ENCODE data around the gene PCDHGB3.

Gene PCDHGB3

DNA sequence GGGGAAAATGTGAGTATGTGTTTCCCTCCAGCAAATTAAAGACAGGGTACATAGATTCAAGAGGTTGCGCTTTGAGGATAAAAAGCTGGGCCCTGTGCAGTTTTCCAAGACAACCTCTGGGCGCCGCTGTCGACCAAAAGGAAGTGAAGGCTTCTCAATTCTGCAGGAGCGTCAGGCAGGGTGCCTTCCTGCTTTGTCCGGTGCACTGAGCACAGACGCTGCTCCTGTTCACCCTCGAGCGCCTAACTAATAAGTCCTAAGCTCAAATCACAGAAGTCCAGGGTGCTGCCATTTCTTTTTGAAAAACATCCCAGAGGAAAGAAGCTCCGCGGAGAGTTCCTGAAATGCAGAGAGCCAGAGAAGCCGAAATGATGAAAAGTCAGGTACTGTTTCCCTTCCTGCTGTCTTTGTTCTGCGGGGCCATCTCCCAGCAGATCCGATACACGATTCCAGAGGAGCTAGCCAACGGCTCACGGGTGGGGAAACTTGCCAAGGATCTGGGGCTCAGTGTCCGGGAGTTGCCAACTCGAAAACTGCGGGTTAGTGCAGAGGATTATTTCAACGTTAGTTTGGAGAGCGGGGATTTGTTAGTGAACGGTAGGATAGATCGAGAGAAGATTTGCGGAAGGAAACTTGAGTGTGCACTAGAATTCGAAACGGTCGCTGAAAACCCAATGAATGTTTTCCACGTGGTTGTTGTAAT lies 20.0 kb upstream of the PCDHGB3 start, which contains the start of gene PCDHGB1:
PCDHGB1 (plus strand) TSS at position 183 of the 703 bp plus-strand sequence; CDS start at position 345, 162 bp downstream.
- Histone ChIP-seq H3K36me3 (ENCODE audit: control insufficient read depth, insufficient read depth, low read length) (no peaks in the 10 kb centered on the region), H3K27me3 (replicated peaks; ENCODE audit: control insufficient read depth, insufficient read depth, low read length) (no peaks in the 10 kb centered on the region), H3K4me3 (replicated peaks; ENCODE audit: low read depth, low read length) (peak within 1 kb of the TSS; percentile 58)
- TF ChIP-seq, protein P1, sequence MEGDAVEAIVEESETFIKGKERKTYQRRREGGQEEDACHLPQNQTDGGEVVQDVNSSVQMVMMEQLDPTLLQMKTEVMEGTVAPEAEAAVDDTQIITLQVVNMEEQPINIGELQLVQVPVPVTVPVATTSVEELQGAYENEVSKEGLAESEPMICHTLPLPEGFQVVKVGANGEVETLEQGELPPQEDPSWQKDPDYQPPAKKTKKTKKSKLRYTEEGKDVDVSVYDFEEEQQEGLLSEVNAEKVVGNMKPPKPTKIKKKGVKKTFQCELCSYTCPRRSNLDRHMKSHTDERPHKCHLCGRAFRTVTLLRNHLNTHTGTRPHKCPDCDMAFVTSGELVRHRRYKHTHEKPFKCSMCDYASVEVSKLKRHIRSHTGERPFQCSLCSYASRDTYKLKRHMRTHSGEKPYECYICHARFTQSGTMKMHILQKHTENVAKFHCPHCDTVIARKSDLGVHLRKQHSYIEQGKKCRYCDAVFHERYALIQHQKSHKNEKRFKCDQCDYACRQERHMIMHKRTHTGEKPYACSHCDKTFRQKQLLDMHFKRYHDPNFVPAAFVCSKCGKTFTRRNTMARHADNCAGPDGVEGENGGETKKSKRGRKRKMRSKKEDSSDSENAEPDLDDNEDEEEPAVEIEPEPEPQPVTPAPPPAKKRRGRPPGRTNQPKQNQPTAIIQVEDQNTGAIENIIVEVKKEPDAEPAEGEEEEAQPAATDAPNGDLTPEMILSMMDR (IDR thresholded peaks at IDR 0.05; ENCODE audit: insufficient read depth, low read length, poor library complexity, severe bottlenecking) = peak; percentile 72
- DNase-seq (ENCODE audit: extremely low read depth, insufficient read length) = no peak

DNA sequence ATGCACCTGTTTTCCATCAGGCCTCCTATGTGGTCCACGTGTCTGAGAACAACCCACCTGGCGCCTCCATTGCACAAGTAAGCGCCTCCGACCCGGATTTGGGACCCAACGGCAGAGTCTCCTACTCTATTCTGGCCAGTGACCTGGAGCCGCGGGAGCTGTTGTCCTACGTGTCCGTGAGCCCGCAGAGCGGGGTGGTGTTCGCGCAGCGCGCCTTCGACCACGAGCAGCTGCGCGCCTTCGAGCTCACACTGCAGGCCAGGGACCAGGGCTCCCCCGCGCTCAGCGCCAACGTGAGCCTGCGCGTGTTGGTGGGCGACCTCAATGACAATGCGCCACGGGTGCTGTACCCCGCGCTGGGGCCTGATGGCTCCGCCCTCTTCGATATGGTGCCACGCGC lies 18.5 kb upstream of the PCDHGB3 start:
- TF ChIP-seq, protein P1 (IDR thresholded peaks at IDR 0.05; ENCODE audit: insufficient read depth, low read length, poor library complexity, severe bottlenecking) = no peak
- Histone ChIP-seq H3K4me3 (replicated peaks; ENCODE audit: low read depth, low read length) (no peak overlapping the region), H3K36me3 (ENCODE audit: control insufficient read depth, insufficient read depth, low read length) (no peaks in the 10 kb centered on the region), H3K27me3 (replicated peaks; ENCODE audit: control insufficient read depth, insufficient read depth, low read length) (no peaks in the 10 kb centered on the region)
- DNase-seq (ENCODE audit: extremely low read depth, insufficient read length) = no peak

DNA sequence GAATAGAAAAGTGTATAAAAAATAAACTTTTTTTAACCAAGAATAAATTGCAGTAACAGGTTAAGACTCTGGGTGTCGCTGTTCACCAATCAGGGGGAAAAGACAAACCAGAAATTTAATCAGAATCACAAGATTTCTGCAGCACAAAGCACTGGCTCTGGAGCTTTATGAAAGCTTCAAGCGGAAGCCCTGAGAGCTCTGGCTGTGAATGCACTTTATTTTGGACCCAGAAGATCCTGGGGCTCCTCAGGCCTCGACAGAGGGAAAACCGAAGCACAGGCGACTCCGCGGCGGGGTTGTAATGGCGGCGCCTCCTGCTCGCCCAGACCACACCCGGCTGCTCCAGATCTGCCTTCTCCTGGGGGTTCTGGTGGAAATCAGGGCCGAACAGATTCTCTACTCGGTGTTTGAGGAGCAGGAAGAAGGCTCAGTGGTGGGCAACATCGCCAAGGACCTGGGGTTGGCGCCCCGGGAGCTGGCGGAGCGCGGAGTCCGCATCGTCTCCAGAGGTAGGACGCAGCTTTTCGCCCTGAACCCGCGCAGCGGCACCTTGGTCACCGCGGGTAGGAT lies 15.1 kb upstream of the PCDHGB3 start, which contains the start of gene PCDHGA4:
PCDHGA4 (plus strand) TSS at position 122 of the 570 bp plus-strand sequence; CDS start at position 209, 87 bp downstream.
- Histone ChIP-seq H3K27me3 (replicated peaks; ENCODE audit: control insufficient read depth, insufficient read depth, low read length) (no peaks in the 10 kb centered on the region), H3K4me3 (replicated peaks; ENCODE audit: low read depth, low read length) (no peak within 1 kb of the TSS), H3K36me3 (ENCODE audit: control insufficient read depth, insufficient read depth, low read length) (no peaks in the 10 kb centered on the region)
- no peak for DNase-seq (ENCODE audit: extremely low read depth, insufficient read length)
- TF ChIP-seq, protein P1 (IDR thresholded peaks at IDR 0.05; ENCODE audit: insufficient read depth, low read length, poor library complexity, severe bottlenecking) = peak; percentile 28

DNA sequence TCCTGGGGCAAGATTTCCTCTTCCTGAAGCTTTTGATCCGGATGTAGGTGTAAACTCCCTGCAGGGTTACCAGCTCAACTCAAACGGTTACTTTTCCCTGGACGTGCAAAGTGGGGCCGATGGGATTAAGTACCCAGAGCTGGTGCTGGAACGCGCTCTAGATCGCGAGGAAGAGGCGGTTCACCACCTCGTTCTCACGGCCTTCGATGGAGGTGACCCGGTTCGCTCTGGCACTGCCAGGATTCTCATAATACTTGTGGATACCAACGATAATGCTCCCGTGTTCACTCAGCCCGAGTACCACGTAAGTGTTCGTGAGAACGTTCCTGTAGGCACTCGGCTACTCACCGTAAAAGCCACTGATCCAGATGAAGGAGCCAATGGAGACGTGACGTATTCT lies 14.4 kb upstream of the PCDHGB3 start:
- no peak for DNase-seq (ENCODE audit: extremely low read depth, insufficient read length)
- H3K36me3 ChIP-seq (ENCODE audit: control insufficient read depth, insufficient read depth, low read length) = no peaks in the 10 kb centered on the region
- TF ChIP-seq, protein P1 (IDR thresholded peaks at IDR 0.05; ENCODE audit: insufficient read depth, low read length, poor library complexity, severe bottlenecking) = no peak
- H3K27me3 ChIP-seq (replicated peaks; ENCODE audit: control insufficient read depth, insufficient read depth, low read length) = no peaks in the 10 kb centered on the region
- H3K4me3 ChIP-seq (replicated peaks; ENCODE audit: low read depth, low read length) = no peak overlapping the region

DNA sequence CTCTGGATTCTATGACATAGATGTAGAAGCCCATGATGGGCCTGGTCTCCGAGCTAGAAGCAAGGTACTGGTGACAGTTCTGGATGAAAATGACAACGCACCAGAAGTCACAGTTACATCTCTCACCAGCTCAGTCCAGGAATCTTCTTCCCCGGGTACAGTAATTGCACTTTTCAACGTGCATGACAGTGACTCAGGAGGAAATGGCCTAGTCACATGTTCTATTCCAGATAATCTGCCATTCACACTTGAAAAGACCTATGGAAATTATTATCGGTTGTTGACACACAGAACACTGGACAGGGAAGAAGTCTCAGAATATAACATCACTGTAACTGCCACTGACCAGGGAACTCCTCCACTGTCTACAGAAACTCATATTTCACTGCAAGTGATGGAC lies 13.9 kb upstream of the PCDHGB3 start:
- DNase-seq (ENCODE audit: extremely low read depth, insufficient read length) = no peak
- Histone ChIP-seq H3K4me3 (replicated peaks; ENCODE audit: low read depth, low read length) (no peak overlapping the region), H3K36me3 (ENCODE audit: control insufficient read depth, insufficient read depth, low read length) (no peaks in the 10 kb centered on the region), H3K27me3 (replicated peaks; ENCODE audit: control insufficient read depth, insufficient read depth, low read length) (no peaks in the 10 kb centered on the region)
- TF ChIP-seq, protein P1 (IDR thresholded peaks at IDR 0.05; ENCODE audit: insufficient read depth, low read length, poor library complexity, severe bottlenecking) = no peak

All from GM06990 (cell line).